Brain microvascular endothelial cell (primary cell): ENCODE results near the gene BACH2.
"Not testable (repeated sequence)": the region's sequence is repeated elsewhere in the genome, so short reads cannot be mapped to it uniquely, and the experiment has no call there.

Source experiments
- DNase-seq: peaks from one replicate; pipeline ENCODE4 v3.0.0-alpha.2; 2020
- H3K27ac ChIP-seq: fragments of 250-450 bp; sonication (Bioruptor Pico); 2 replicates; pipeline ENCODE4 v1.5.1; 2020; ENCODE audit warnings: mild to moderate bottlenecking, moderate library complexity
- H3K27me3 ChIP-seq: fragments of 250-450 bp; sonication (Bioruptor Pico); replicated peaks from 2 replicates; pipeline ENCODE4 v1.5.1; 2020; ENCODE audit warnings: mild to moderate bottlenecking
- H3K36me3 ChIP-seq: fragments of 250-450 bp; sonication (Bioruptor Pico); replicated peaks from 2 replicates; pipeline ENCODE4 v1.5.1; 2020; ENCODE audit warnings: mild to moderate bottlenecking
- H3K4me3 ChIP-seq: 2 replicates; pipeline ENCODE4 v1.5.1; 2011; ENCODE audit warnings: low read depth, mild to moderate bottlenecking, control low read depth, low read length, moderate library complexity
- CTCF ChIP-seq: IDR thresholded peaks from 2 replicates; pipeline ENCODE4 v1.5.1; 2011; ENCODE audit warnings: low read depth, mild to moderate bottlenecking, moderate library complexity, low read length, control low read depth, inconsistent platforms; ENCODE audit errors: missing control alignments
- in situ Hi-C: cut with HindIII; loops from 2 replicates; pipeline ENCODE4 v1.10.0; 2017; ENCODE audit warnings: low sequenced_read_pairs, low pct_ligation_motif_present

Gene BACH2

GRCh38 chr6:90209527-90209926 is 87.1 kb downstream of the BACH2 start:
- in situ Hi-C loops, result no loop called here
- Histone ChIP-seq H3K27me3 (no peaks in the 10 kb centered on the region), H3K36me3 (no peaks in the 10 kb centered on the region), H3K4me3 (no peak overlapping the region), H3K27ac (no peak overlapping the region)
- no peak for DNase-seq
- TF ChIP-seq CTCF, result no peak

- in situ Hi-C loops, H3K36me3 ChIP-seq, H3K4me3 ChIP-seq, H3K27ac ChIP-seq, DNase-seq, H3K27me3 ChIP-seq: not testable (repeated sequence)
These were observed 88.0 kb downstream of the BACH2 start for GRCh38 chr6:90208690-90209089.

- in situ Hi-C loops, result no loop called here
- no peak for DNase-seq
- Histone ChIP-seq H3K27me3 (no peaks in the 10 kb centered on the region), H3K36me3 (no peaks in the 10 kb centered on the region), H3K4me3 (no peak overlapping the region), H3K27ac (no peak overlapping the region)
- TF ChIP-seq CTCF, result no peak
These were observed 92.2 kb downstream of the BACH2 start for GRCh38 chr6:90204327-90205056.

GRCh38 chr6:90203672-90204071 is 93.0 kb downstream of the BACH2 start:
- in situ Hi-C loops, result no loop called here
- no peak overlapping the region for H3K4me3 ChIP-seq
- DNase-seq, result no peak
- no peak for TF ChIP-seq CTCF
- no peaks in the 10 kb centered on the region for H3K27me3 ChIP-seq
- no peaks in the 10 kb centered on the region for H3K36me3 ChIP-seq
- H3K27ac ChIP-seq, result no peak overlapping the region

- in situ Hi-C loops, result no loop called here
- no peak for DNase-seq
- Histone ChIP-seq H3K27ac (no peak overlapping the region), H3K27me3 (no peaks in the 10 kb centered on the region), H3K36me3 (no peaks in the 10 kb centered on the region), H3K4me3 (no peak overlapping the region)
- TF ChIP-seq CTCF, result no peak
These were observed 94.5 kb downstream of the BACH2 start for GRCh38 chr6:90202156-90202555.

GRCh38 chr6:90199900-90200299 is 96.7 kb downstream of the BACH2 start:
- TF ChIP-seq CTCF, result no peak
- Histone ChIP-seq H3K36me3 (no peaks in the 10 kb centered on the region), H3K4me3 (no peak overlapping the region), H3K27ac (no peak overlapping the region), H3K27me3 (no peaks in the 10 kb centered on the region)
- no peak for DNase-seq
- in situ Hi-C loops, result no loop called here
